ENCODE results near the gene ZNF775. TPM values are rescaled to one million over a fixed set of nuclear protein-coding genes. Genes with fewer than 3 reads are reported as not detected.

ZNF775 gene
- total RNA-seq, 2 donors from 2014 or later = 4.2 to 11.5 TPM

DNA sequence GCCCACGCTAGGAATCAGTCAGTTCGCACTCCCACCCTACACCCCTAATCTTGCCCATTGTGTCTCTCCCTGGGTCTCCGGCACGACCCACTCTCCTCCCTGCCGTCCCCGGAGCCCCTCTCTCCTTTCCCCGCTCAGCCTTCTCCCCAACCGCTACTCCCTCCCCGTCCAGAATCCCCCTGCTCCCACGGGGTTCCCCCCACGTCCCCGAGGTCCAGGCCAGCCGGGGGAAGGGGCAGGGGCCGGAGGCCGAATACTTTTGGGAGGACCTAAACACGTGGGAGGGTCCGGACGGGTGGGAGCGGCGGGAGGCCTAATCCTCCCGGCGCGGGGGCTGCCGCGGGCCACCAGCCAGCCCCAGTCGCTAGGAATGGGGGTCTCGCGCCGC lies 38.3 kb upstream of the ZNF775 start:
- H3K27ac ChIP-seq = peak overlapping the region; percentile 45 to 61
- H3K36me3 ChIP-seq = no peaks in the 10 kb centered on the region
- no peak for ATAC-seq (ENCODE audit: insufficient number of reproducible peaks, low FRiP score, low read depth)
- TF ChIP-seq, protein P1, sequence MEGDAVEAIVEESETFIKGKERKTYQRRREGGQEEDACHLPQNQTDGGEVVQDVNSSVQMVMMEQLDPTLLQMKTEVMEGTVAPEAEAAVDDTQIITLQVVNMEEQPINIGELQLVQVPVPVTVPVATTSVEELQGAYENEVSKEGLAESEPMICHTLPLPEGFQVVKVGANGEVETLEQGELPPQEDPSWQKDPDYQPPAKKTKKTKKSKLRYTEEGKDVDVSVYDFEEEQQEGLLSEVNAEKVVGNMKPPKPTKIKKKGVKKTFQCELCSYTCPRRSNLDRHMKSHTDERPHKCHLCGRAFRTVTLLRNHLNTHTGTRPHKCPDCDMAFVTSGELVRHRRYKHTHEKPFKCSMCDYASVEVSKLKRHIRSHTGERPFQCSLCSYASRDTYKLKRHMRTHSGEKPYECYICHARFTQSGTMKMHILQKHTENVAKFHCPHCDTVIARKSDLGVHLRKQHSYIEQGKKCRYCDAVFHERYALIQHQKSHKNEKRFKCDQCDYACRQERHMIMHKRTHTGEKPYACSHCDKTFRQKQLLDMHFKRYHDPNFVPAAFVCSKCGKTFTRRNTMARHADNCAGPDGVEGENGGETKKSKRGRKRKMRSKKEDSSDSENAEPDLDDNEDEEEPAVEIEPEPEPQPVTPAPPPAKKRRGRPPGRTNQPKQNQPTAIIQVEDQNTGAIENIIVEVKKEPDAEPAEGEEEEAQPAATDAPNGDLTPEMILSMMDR (IDR thresholded peaks at IDR 0.05) = no peak
- H3K27me3 ChIP-seq (replicated peaks; ENCODE audit: insufficient read depth) = no peaks in the 10 kb centered on the region
- no peaks in the 10 kb centered on the region for H3K9me3 ChIP-seq
- peak overlapping the region; percentile 75 for H3K4me3 ChIP-seq
- no peak for DNase-seq (ENCODE audit: low spot score)
- peaks cover 0 to 23% of the 10 kb centered on the region in 2 donors for H3K4me1 ChIP-seq (ENCODE audit: control insufficient read depth in 1 of 2, low read depth in 2 of 2)

DNA sequence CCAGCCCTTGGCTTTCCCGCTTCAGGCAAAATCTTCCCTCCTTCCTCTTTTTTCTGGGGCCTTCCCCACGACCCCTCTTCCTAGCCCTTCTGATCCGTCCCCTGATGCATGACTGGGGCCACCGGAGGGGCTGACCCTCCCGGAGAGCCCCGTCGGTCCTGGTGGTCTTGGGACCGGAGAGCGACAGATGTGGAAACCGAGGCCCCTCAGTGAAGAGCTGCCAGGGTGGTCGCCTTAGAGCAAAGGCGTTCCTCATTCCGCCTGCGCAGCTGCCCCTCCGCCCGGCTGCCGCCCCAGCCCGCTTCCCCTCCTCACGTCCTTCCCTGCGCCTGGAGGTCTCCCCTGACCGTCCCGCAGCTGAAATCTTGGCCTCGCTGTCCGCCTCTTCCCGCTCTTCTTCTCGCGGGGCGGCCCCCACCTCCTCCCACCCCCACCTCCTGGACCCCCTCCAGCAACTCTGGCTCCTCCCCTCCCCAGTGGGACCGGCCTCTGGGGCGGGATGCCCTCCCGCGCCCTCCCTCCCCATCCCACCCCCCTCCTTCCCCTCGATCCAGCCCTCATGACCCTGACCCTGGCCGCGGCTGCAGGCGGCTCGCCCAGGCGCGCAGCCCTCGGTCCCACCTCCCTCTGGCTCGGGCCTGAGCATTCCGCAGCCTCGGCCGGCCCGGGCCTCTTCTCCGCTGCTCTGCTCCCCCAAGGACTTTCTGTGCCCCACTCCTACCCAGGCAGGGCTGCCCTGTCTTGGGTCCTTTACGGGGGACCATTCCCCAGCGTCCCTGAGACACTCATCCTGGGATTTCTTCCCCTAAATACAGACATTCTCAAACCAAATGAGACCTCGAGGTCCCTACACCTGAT lies 37.6 kb upstream of the ZNF775 start, which contains the start of gene RARRES2:
RARRES2 (minus strand) TSS at position 367 of the 858 bp plus-strand sequence. CDS start 1,020 bp downstream, outside the sequence.
- no peak for DNase-seq (ENCODE audit: low spot score)
- peaks cover 0 to 22% of the 10 kb centered on the region in 2 donors for H3K4me1 ChIP-seq (ENCODE audit: control insufficient read depth in 1 of 2, low read depth in 2 of 2)
- H3K36me3 ChIP-seq = no peaks in the 10 kb centered on the region
- no peaks in the 10 kb centered on the region for H3K9me3 ChIP-seq
- TF ChIP-seq, protein P1 (IDR thresholded peaks at IDR 0.05) = no peak
- H3K27me3 ChIP-seq (replicated peaks; ENCODE audit: insufficient read depth) = no peaks in the 10 kb centered on the region
- peak within 1 kb of the TSS; percentile 75 for H3K4me3 ChIP-seq
- peak within 1 kb of the TSS; percentile 45 to 61 for H3K27ac ChIP-seq
- ATAC-seq (ENCODE audit: insufficient number of reproducible peaks, low FRiP score, low read depth) = no peak

DNA sequence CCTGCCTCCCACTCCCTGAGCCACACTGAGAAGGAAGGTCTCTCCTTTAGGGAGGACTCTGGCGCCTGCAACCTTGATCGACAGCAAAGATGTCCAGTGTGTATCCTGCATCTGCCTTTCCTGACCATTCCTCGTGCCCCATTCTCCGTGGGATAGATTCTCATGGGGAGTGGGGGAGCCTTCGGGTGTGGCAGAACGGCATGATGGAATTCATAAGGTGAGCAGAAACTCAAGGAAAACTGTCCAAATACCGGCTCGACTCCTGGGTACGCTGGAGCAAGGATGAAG lies 37.1 kb upstream of the ZNF775 start:
- H3K4me3 ChIP-seq = peak overlapping the region; percentile 75
- H3K27me3 ChIP-seq (replicated peaks; ENCODE audit: insufficient read depth) = no peaks in the 10 kb centered on the region
- DNase-seq (ENCODE audit: low spot score) = no peak
- ATAC-seq (ENCODE audit: insufficient number of reproducible peaks, low FRiP score, low read depth) = no peak
- TF ChIP-seq, protein P1 (IDR thresholded peaks at IDR 0.05) = no peak
- H3K9me3 ChIP-seq = no peaks in the 10 kb centered on the region
- H3K36me3 ChIP-seq = no peaks in the 10 kb centered on the region
- H3K27ac ChIP-seq = no peak overlapping the region
- H3K4me1 ChIP-seq (ENCODE audit: control insufficient read depth in 1 of 2, low read depth in 2 of 2) = peaks cover 0 to 22% of the 10 kb centered on the region in 2 donors

GRCh38 chr7:150343225-150343624 lies 35.9 kb upstream of the ZNF775 start:
- Histone ChIP-seq H3K4me1 (ENCODE audit: control insufficient read depth in 1 of 2, low read depth in 2 of 2) (peaks cover 0 to 22% of the 10 kb centered on the region in 2 donors), H3K36me3 (no peaks in the 10 kb centered on the region), H3K9me3 (no peaks in the 10 kb centered on the region), H3K27me3 (replicated peaks; ENCODE audit: insufficient read depth) (no peaks in the 10 kb centered on the region), H3K27ac (no peak overlapping the region), H3K4me3 (no peak overlapping the region)
- no peak for DNase-seq (ENCODE audit: low spot score)
- no peak for ATAC-seq (ENCODE audit: insufficient number of reproducible peaks, low FRiP score, low read depth)
- TF ChIP-seq, protein P1 (IDR thresholded peaks at IDR 0.05) = no peak

GRCh38 chr7:150344299-150344698 lies 34.8 kb upstream of the ZNF775 start:
- TF ChIP-seq, protein P1 (IDR thresholded peaks at IDR 0.05) = no peak
- Histone ChIP-seq H3K27me3 (replicated peaks; ENCODE audit: insufficient read depth) (no peaks in the 10 kb centered on the region), H3K36me3 (no peaks in the 10 kb centered on the region), H3K4me3 (no peak overlapping the region), H3K4me1 (ENCODE audit: control insufficient read depth in 1 of 2, low read depth in 2 of 2) (peaks cover 0 to 22% of the 10 kb centered on the region in 2 donors), H3K9me3 (no peaks in the 10 kb centered on the region), H3K27ac (no peak overlapping the region)
- ATAC-seq (ENCODE audit: insufficient number of reproducible peaks, low FRiP score, low read depth) (no peak), DNase-seq (ENCODE audit: low spot score) (no peak)
